Ovary (tissue), 9 donors: ENCODE data around the gene ICE1. TPM values are rescaled to one million over a fixed set of nuclear protein-coding genes. Genes with fewer than 3 reads are reported as not detected.
"Not testable (repeated sequence)": the region's sequence is repeated elsewhere in the genome, so short reads cannot be mapped to it uniquely, and the experiment has no call there.

ENCODE experiments used
- DNase-seq, 5 donors: peaks; one replicate each; pipeline ENCODE4 v3.0.0-alpha.2; 2019 to 2020
- H3K27ac ChIP-seq, 2 donors: fragments of 200-600 bp; one replicate each; pipeline versions ENCODE4 v1.5.1 to v1.8.0; 2019 to 2022
- H3K27me3 ChIP-seq: fragments of 200-600 bp; one replicate; pipeline ENCODE4 v1.8.0; 2022
- H3K36me3 ChIP-seq: fragments of 200-600 bp; sonication (generic); one replicate; pipeline ENCODE4 v1.5.1; 2019
- H3K4me1 ChIP-seq: one replicate; pipeline ENCODE4 v1.8.1; 2013; ENCODE audit warnings: mild to moderate bottlenecking, moderate library complexity; ENCODE audit not compliant: insufficient read depth
- H3K4me3 ChIP-seq: fragments of 200-600 bp; sonication (generic); one replicate; pipeline ENCODE4 v1.5.1; 2017
- H3K9me3 ChIP-seq, 2 donors: fragments of 200-600 bp in 1 of 2; sonication (generic) in 1 of 2; one replicate each; pipeline versions ENCODE4 v1.5.1 to v1.8.1; 2013 to 2019; ENCODE audit warnings: mild to moderate bottlenecking in 1 of 2, moderate library complexity in 1 of 2
- EP300 ChIP-seq: sonication (generic); formaldehyde crosslinking; IDR thresholded peaks from one replicate; pipeline ENCODE4 v1.6.1; 2017; ENCODE audit warnings: antibody characterized with exemption
- POLR2A ChIP-seq: fragments of 450-650 bp; IDR thresholded peaks from one replicate; pipeline ENCODE4 v1.6.1; 2017; ENCODE audit warnings: antibody characterized with exemption, mild to moderate bottlenecking, moderate library complexity
- WGBS, 3 donors: extraction: QIAGEN DNeasy Blood & Tissue Kit in 1 of 3; methylation state at CpG; one replicate each; pipeline versions ENCODE4 v1.1.5 to v1.1.7; 2013 to 2017; 5-methylcytosine and 5-hydroxymethylcytosine counted together
- intact Hi-C, 4 donors: fragments of 100-400 bp; cut with DNase I; formaldehyde crosslinking; loops; one replicate each; pipeline versions ENCODE4 v1.11.0 to v1.15.1; 2022 to 2023
- polyA plus RNA-seq, 2 donors: library from polyadenylated mRNA; stranded (reverse); fragments of 200-250 nt in 1 of 2; fragments of 350-450 nt in 1 of 2; fragmentation: Illumina TruSeq in 1 of 2; extraction: RNeasy Lipid Tissue Mini Kit (QIAGEN cat#74804) in 1 of 2; gene quantifications; one replicate each; pipeline ENCODE4 v1.2.3, GENCODE V29; 2013 to 2014
- total RNA-seq, 7 donors: library from RNA; depleted of rRNA in 2 of 7; stranded (reverse); fragments of >200 nt in 2 of 7; fragmentation: NEBNext Ultra II Directional in 3 of 7; extraction: Animal tissue kit (Norgen Biotek cat#: 25700) in 3 of 7; gene quantifications; one replicate each; pipeline versions ENCODE4 v1.1.0 to v1.2.4, GENCODE V29; 2016 to 2023
- TF ChIP-seq, protein P1 (sequence below), 3 donors: fragments of 450-650 bp in 2 of 3; fragments of 200-600 bp in 1 of 3; IDR thresholded peaks; one replicate each; pipeline versions ENCODE4 v1.5.1 to v1.8.0; 2016 to 2022; ENCODE audit warnings: antibody characterized with exemption in 3 of 3, mild to moderate bottlenecking in 1 of 3
- donor health status: DM: no; HTN: no; CAD: no; lungs with moderate emphysema.
- donor health status: DM: no; HTN: no; CAD: no.
- donor health status: Bipolar disorder and iron deficiency.
- donor health status: DM: yes; HTN: yes; CAD: no.
- donor health status: DM: no; HTN: no; CAD: no.
- donor health status: DM: yes; HTN: yes; CAD: no.

The ICE1 gene
- total and polyA plus RNA-seq, 9 donors: 10.7 to 38.0 (median 30.5) TPM

DNA sequence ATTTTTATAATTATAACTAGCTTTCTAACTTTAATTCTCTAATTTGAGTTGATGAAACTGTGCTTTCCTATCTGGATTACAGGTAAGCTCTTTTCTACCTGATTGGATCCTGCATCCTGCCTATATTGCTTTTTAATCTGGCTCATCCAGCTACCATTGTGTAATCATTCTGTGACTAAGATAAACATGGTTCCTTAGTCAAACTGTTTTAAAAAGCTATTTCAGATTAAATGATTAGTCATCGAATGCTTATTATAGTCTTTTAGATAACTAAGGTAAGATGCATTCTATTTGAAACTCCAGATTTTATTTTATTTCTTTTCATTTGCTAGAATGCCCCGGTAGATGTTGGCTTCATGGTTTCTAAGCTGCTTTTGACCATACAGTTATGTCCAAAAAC, 50.7 kb downstream of the ICE1 start:
- Histone ChIP-seq H3K4me1 (no peaks in the 10 kb centered on the region), H3K27ac (no peak overlapping the region), H3K27me3 (no peaks in the 10 kb centered on the region), H3K36me3 (no peaks in the 10 kb centered on the region), H3K4me3 (no peak overlapping the region), H3K9me3 (no peaks in the 10 kb centered on the region)
- TF ChIP-seq, protein P1, sequence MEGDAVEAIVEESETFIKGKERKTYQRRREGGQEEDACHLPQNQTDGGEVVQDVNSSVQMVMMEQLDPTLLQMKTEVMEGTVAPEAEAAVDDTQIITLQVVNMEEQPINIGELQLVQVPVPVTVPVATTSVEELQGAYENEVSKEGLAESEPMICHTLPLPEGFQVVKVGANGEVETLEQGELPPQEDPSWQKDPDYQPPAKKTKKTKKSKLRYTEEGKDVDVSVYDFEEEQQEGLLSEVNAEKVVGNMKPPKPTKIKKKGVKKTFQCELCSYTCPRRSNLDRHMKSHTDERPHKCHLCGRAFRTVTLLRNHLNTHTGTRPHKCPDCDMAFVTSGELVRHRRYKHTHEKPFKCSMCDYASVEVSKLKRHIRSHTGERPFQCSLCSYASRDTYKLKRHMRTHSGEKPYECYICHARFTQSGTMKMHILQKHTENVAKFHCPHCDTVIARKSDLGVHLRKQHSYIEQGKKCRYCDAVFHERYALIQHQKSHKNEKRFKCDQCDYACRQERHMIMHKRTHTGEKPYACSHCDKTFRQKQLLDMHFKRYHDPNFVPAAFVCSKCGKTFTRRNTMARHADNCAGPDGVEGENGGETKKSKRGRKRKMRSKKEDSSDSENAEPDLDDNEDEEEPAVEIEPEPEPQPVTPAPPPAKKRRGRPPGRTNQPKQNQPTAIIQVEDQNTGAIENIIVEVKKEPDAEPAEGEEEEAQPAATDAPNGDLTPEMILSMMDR (IDR thresholded peaks at IDR 0.05): no peak
- TF ChIP-seq EP300: no peak
- TF ChIP-seq POLR2A: no peak
- WGBS, 3 donors: 94 to 96% (median 96%) methylated on average over 2 of the region's 2 CpGs
- no peak for DNase-seq
- intact Hi-C loops: no loop called here

DNA sequence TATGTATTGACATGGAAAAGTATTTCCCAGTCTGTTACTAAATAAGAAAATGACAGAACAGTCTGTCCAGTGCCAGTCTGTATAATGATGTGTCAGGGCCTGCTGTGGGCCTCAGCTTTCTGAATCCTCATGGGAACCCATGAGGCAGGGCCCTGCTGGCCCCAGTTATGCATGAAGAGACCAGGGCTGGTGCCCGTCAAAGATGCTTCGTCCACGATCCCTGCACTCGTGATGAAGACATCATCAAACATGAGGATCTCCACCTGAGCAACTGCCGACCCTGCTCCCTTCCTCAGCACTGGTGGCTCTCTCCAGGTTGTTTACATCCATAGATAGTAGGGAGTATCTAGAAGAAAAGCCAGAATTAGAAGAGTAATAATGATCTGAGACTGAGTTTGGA, 52.5 kb downstream of the ICE1 start:
- Histone ChIP-seq H3K27me3 (no peaks in the 10 kb centered on the region), H3K27ac (no peak overlapping the region), H3K4me1 (no peaks in the 10 kb centered on the region), H3K4me3 (no peak overlapping the region), H3K36me3 (no peaks in the 10 kb centered on the region), H3K9me3 (no peaks in the 10 kb centered on the region)
- intact Hi-C loops: no loop called here
- DNase-seq: no peak
- 91 to 93% (median 91%) methylated on average over 5 of the region's 5 CpGs for WGBS, 3 donors
- TF ChIP-seq EP300 (no peak), POLR2A (no peak)
- TF ChIP-seq, protein P1 (IDR thresholded peaks at IDR 0.05): no peak

DNA sequence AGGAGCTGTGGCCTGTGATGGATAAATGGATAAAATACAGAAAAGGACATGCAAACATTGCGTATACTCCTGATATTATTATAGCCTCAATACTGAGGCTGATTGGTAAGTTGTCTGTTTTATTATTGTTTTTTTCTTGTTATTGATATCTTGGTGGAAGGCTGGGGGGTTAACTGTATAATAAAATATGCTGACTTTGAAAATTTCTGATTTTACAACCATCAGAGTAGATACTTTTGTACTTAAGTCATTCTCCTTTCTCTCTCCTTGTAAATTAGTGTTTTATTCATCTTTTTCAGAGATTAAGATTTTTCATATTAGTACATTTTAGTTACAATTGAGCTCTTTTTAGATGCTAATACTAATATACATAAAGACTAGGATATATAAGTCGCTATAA, 53.5 kb downstream of the ICE1 start:
- no peak overlapping the region for H3K27ac ChIP-seq
- no peaks in the 10 kb centered on the region for H3K4me1 ChIP-seq
- intact Hi-C loops: no loop called here
- H3K36me3 ChIP-seq: no peaks in the 10 kb centered on the region
- no peak overlapping the region for H3K4me3 ChIP-seq
- H3K9me3 ChIP-seq: no peaks in the 10 kb centered on the region
- TF ChIP-seq POLR2A (no peak), EP300 (no peak)
- TF ChIP-seq, protein P1 (IDR thresholded peaks at IDR 0.05): no peak
- WGBS, 3 donors: 98 to 99% (median 98%) methylated on average over 2 of the region's 2 CpGs
- H3K27me3 ChIP-seq: no peaks in the 10 kb centered on the region
- no peak for DNase-seq

DNA sequence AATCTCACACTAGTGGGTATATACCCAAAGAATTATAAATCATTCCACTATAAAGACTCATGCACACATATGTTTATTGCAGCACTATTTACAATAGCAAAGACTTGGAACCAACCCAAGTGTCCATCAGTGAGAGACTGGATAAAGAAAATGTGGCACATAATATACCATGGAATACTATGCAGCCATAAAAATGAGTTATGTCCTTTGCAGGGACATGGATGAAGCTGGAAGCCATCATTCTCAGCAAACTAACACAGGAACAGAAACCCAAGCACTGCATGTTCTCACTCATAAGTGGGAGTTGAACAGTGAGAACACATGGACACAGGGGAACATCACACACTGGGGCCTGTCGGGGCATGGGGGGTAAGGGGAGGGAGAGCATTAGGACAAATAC, 57.1 kb downstream of the ICE1 start:
- H3K9me3 ChIP-seq, H3K4me1 ChIP-seq, H3K27ac ChIP-seq, H3K27me3 ChIP-seq, H3K4me3 ChIP-seq, DNase-seq, intact Hi-C loops, H3K36me3 ChIP-seq: not testable (repeated sequence)
- 100% methylated on average over 1 of the region's 1 CpG for WGBS, 3 donors

DNA sequence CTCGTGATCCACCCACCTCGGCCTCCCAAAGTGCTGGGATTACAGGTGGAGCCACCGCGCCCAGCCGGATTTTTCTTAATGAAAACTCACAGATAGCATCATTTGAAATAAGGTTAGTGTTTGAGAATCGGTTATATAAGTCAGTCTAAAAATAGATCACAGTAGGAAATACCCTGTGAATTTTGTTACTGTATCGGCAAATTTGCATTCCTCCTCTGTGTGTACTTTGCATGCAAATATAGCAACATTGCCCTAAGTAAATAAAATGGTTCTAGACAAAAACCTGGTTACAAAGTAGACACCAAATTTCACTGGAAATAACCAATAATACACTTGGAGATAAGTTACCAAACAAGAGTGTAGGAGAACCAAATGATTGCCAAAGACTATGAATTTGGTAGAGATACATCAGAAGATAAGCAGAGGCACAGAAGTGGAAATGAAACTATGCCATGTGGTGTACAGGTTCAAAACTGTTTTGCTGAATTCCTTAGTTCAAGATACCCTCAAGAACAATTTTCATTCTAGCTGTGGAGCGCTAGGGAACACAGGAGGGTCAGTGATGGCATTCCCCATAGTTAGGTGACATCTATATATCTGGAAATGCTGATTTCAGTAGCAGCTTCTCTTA, 58.1 kb downstream of the ICE1 start:
- intact Hi-C loops: no loop called here
- no peaks in the 10 kb centered on the region for H3K36me3 ChIP-seq

More for the DNA sequence above, 58.1 kb downstream of the ICE1 start:
- H3K27ac ChIP-seq: no peak overlapping the region
- no peaks in the 10 kb centered on the region for H3K9me3 ChIP-seq
- no peak for DNase-seq
- WGBS, 3 donors: 87 to 91% (median 91%) methylated on average over 8 of the region's 8 CpGs
- H3K4me1 ChIP-seq: no peaks in the 10 kb centered on the region
- no peaks in the 10 kb centered on the region for H3K27me3 ChIP-seq
- H3K4me3 ChIP-seq: no peak overlapping the region
- TF ChIP-seq, protein P1 (IDR thresholded peaks at IDR 0.05): no peak
- TF ChIP-seq EP300: no peak
- TF ChIP-seq POLR2A: no peak
